Colonic mucosa (tissue), 4 donors: ENCODE measurements around the gene CARMIL1. TPM values are rescaled to one million over a fixed set of nuclear protein-coding genes. Genes with fewer than 3 reads are reported as not detected.

Experiments used
- DNase-seq: peaks from one replicate; pipeline ENCODE4 v3.0.0-alpha.2; 2020
- H3K27ac ChIP-seq: fragments of 200-600 bp; one replicate; pipeline ENCODE4 v1.8.0; 2021
- H3K27me3 ChIP-seq: fragments of 200-600 bp; one replicate; pipeline ENCODE4 v1.8.0; 2021
- H3K36me3 ChIP-seq: fragments of 200-600 bp; one replicate; pipeline ENCODE4 v1.8.0; 2021
- H3K4me1 ChIP-seq: fragments of 200-600 bp; one replicate; pipeline ENCODE4 v1.8.0; 2021; ENCODE audit warnings: mild to moderate bottlenecking
- H3K4me3 ChIP-seq: fragments of 200-600 bp; one replicate; pipeline ENCODE4 v1.8.0; 2021
- H3K9ac ChIP-seq, 2 donors: one replicate each; pipeline ENCODE4 v1.7.0; 2013; ENCODE audit warnings: control low read depth in 2 of 2, low read depth in 2 of 2, low read length in 2 of 2
- H3K9me3 ChIP-seq: fragments of 200-600 bp; one replicate; pipeline ENCODE4 v1.8.0; 2021
- CTCF ChIP-seq: fragments of 200-600 bp; IDR thresholded peaks from one replicate; pipeline ENCODE4 v1.8.0; 2022; ENCODE audit warnings: antibody characterized with exemption, mild to moderate bottlenecking
- intact Hi-C: fragments of 100-400 bp; cut with DNase I; formaldehyde crosslinking; loops from one replicate; pipeline ENCODE4 v1.14.1; 2022
- total RNA-seq, 2 donors: library from RNA; stranded (reverse); fragmentation: NEBNext Ultra II Directional in 1 of 2; extraction: Animal tissue kit (Norgen Biotek cat#: 25700) in 1 of 2; gene quantifications; one replicate each; pipeline ENCODE4 v1.2.1, GENCODE V29; 2021
- donor health status: healthy.
- donor health status: DM: no; HTN: no; CAD: no.
- donor health status: DM: no; HTN: no; CAD: no.

Gene CARMIL1
- total RNA-seq, 2 donors from 2014 or later: 38.6 to 50.2 TPM

DNA sequence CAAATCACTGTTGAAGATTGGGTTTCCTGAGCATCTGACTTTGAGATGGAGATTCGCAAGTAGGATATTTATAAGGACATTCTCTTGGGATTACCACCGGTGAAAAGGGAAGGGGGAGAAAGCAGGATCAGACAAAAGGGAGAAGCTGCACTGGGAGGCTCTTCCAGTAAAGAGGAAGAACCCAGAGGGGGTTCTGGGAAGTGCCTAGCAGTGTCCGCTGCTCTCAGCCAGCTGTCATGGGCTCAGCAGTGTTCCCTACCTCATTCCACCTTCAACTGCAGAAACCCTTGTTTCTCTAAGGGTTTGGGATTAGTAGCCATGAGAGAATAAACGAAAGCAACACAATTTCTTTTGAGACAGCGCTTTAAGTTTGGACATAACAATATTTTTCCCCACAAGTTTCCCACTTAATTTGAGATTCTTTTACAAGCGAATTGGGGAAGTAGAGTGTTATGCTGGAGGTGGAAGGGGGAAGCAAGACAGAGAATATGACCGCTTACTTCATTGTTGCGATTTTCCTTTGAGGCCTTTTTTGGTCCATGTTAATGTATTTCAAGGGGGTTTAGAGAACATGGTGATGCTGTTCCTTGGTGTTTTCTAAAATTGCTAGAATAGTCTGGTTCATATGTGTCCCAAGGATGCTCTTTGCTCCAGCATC is 218.3 kb downstream of the CARMIL1 start:
- no peaks in the 10 kb centered on the region for H3K36me3 ChIP-seq
- H3K27ac ChIP-seq: no peak overlapping the region
- DNase-seq: no peak
- intact Hi-C loops: loop anchor here (10.0 kb wide), 1 partner anchor 107 kb away; no protein-coding TSS in a partner anchor
- no peaks in the 10 kb centered on the region for H3K9me3 ChIP-seq
- no peaks in the 10 kb centered on the region for H3K27me3 ChIP-seq
- no peak overlapping the region for H3K4me3 ChIP-seq
- H3K4me1 ChIP-seq: no peaks in the 10 kb centered on the region
- H3K9ac ChIP-seq: no peak overlapping the region
- TF ChIP-seq CTCF: no peak

DNA sequence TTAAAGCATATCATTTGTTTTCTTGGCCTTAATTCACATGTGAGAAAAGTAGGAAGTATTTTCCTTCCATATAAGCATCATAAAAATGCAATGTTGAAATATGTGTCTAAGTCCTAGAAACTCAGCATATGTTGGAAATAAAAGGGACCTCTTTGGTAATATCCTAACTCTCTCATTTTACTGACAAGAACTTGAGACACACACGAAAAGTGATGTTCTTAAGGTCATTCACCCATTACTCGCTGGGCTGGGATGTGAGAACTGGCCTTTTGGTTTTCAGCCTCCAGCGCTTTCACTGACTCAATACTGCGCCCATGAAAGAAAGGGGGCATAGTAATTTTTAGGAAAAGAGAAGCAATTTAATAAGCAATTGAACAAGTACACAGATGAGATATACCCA is 219.3 kb downstream of the CARMIL1 start:
- no peaks in the 10 kb centered on the region for H3K9me3 ChIP-seq
- H3K9ac ChIP-seq: no peak overlapping the region
- DNase-seq: no peak
- H3K4me1 ChIP-seq: no peaks in the 10 kb centered on the region
- H3K36me3 ChIP-seq: no peaks in the 10 kb centered on the region
- TF ChIP-seq CTCF: no peak
- no peak overlapping the region for H3K27ac ChIP-seq
- no peak overlapping the region for H3K4me3 ChIP-seq
- no peaks in the 10 kb centered on the region for H3K27me3 ChIP-seq
- intact Hi-C loops: loop anchor here (10.0 kb wide), 1 partner anchor 106 kb away; no protein-coding TSS in a partner anchor

- Histone ChIP-seq H3K36me3 (no peaks in the 10 kb centered on the region), H3K27ac (no peak overlapping the region), H3K9ac (no peak overlapping the region), H3K9me3 (no peaks in the 10 kb centered on the region), H3K4me1 (no peaks in the 10 kb centered on the region), H3K27me3 (no peaks in the 10 kb centered on the region), H3K4me3 (no peak overlapping the region)
- TF ChIP-seq CTCF: no peak
- no peak for DNase-seq
- intact Hi-C loops: loop anchor here (10.0 kb wide), 1 partner anchor 105 kb away; no protein-coding TSS in a partner anchor
Measured at GRCh38 chr6:25499615-25500235, 220.6 kb downstream of the CARMIL1 start.

- no peak for TF ChIP-seq CTCF
- DNase-seq: no peak
Measured at GRCh38 chr6:25503686-25504085, 224.5 kb downstream of the CARMIL1 start.

GRCh38 chr6:25504661-25505060 is 225.5 kb downstream of the CARMIL1 start:
- Histone ChIP-seq H3K4me3 (no peak overlapping the region), H3K9me3 (no peaks in the 10 kb centered on the region), H3K27ac (no peak overlapping the region), H3K9ac (no peak overlapping the region), H3K27me3 (no peaks in the 10 kb centered on the region), H3K36me3 (no peaks in the 10 kb centered on the region), H3K4me1 (no peaks in the 10 kb centered on the region)
- intact Hi-C loops: no loop called here
- DNase-seq: no peak
- no peak for TF ChIP-seq CTCF

More at GRCh38 chr6:25503686-25504085, 224.5 kb downstream of the CARMIL1 start:
- H3K4me1 ChIP-seq: no peaks in the 10 kb centered on the region
- no peak overlapping the region for H3K27ac ChIP-seq
- H3K36me3 ChIP-seq: no peaks in the 10 kb centered on the region
- intact Hi-C loops: no loop called here
- H3K4me3 ChIP-seq: no peak overlapping the region
- H3K9me3 ChIP-seq: no peaks in the 10 kb centered on the region
- H3K27me3 ChIP-seq: no peaks in the 10 kb centered on the region
- H3K9ac ChIP-seq: no peak overlapping the region
